Right cardiac atrium (tissue), 5 donors: Measurements from ENCODE around the gene MFSD6. TPM values are rescaled to one million over a fixed set of nuclear protein-coding genes. Genes with fewer than 3 reads are reported as not detected.

Experiments
- ATAC-seq, 2 donors: fragments of 200-7000 bp; cut with Tn5 transposase; one replicate each; pipeline versions ENCODE4 v1.8.0 to v1.9.1; 2020; ENCODE audit warnings: moderate library complexity in 2 of 2, mild to moderate bottlenecking in 1 of 2
- DNase-seq, 3 donors: peaks; one replicate each; pipeline ENCODE4 v3.0.0-alpha.2; 2020
- H3K27ac ChIP-seq: one replicate; pipeline ENCODE4 v1.5.1; 2013; ENCODE audit warnings: mild to moderate bottlenecking, low read length, control low read depth, moderate library complexity
- H3K27me3 ChIP-seq: one replicate; pipeline ENCODE4 v1.6.1; 2013; ENCODE audit not compliant: control insufficient read depth, insufficient read depth
- H3K4me1 ChIP-seq: one replicate; pipeline ENCODE4 v1.6.1; 2013; ENCODE audit warnings: low read length; ENCODE audit not compliant: control insufficient read depth, insufficient read depth
- H3K4me3 ChIP-seq: one replicate; pipeline ENCODE4 v1.5.1; 2013; ENCODE audit warnings: low read length, control low read depth
- H3K9me3 ChIP-seq: one replicate; pipeline ENCODE4 v1.6.1; 2013; ENCODE audit warnings: low read length; ENCODE audit not compliant: control insufficient read depth
- WGBS: extraction: QIAGEN DNeasy Blood & Tissue Kit; methylation state at CpG from one replicate; pipeline ENCODE4 v1.1.7; 2013; 5-methylcytosine and 5-hydroxymethylcytosine counted together
- intact Hi-C, 4 donors: fragments of 100-400 bp; cut with DNase I; formaldehyde crosslinking; loops; one replicate each; pipeline versions ENCODE4 v1.11.0 to v1.14.0; 2022 to 2023
- polyA plus RNA-seq: library from polyadenylated mRNA; stranded (reverse); fragments of 200-250 nt; gene quantifications from one replicate; pipeline ENCODE4 v1.2.3, GENCODE V29; 2013
- total RNA-seq, 4 donors: library from RNA; stranded (reverse); fragmentation: NEBNext Ultra II Directional; extraction: Animal tissue kit (Norgen Biotek cat#: 25700); gene quantifications; one replicate each; pipeline ENCODE4 v1.2.1, GENCODE V29; 2021
- donor health status: healthy with polysubstance abuse.
- donor health status: DM: no; HTN: yes; CAD: no.
- donor health status: DM: no; HTN: no; CAD: no.
- donor health status: DM: no; HTN: yes; CAD: no; lungs with severe emphysema.
- donor health status: DM: yes; HTN: yes; CAD: no.

MFSD6 gene
- total and polyA plus RNA-seq, 5 donors, result 14.7 to 32.7 (median 30.0) TPM

- ATAC-seq (peak in 1 of 2 donors; percentile 1), DNase-seq (peak in 2 of 3 donors; percentile 14 to 63)
- Histone ChIP-seq H3K9me3 (no peaks in the 10 kb centered on the region), H3K27me3 (no peaks in the 10 kb centered on the region), H3K4me3 (peak overlapping the region; percentile 60), H3K4me1 (peaks cover 6% of the 10 kb centered on the region), H3K27ac (peak overlapping the region; percentile 75)
- intact Hi-C loops, result loop anchor here in 3 of 4 donors (5.0 to 10.0 kb wide), 3 partner anchors 104 to 121 kb away; partner anchors contain the start of gene NAB1 (in 1 of the 3)
- 51% methylated on average over 10 of the region's 10 CpGs for WGBS
These were observed 125.2 kb downstream of the MFSD6 start for GRCh38 chr2:190533175-190533967.

- intact Hi-C loops, result loop anchor here in 3 of 4 donors (5.0 to 10.0 kb wide), 3 partner anchors 103 to 121 kb away; partner anchors contain the start of gene NAB1 (in 1 of the 3)
- DNase-seq (peak in 1 of 3 donors; percentile 66), ATAC-seq (peak; percentile 4 to 12)
- H3K27ac ChIP-seq, result peak overlapping the region; percentile 75
- no peaks in the 10 kb centered on the region for H3K27me3 ChIP-seq
- H3K9me3 ChIP-seq, result no peaks in the 10 kb centered on the region
- peak overlapping the region; percentile 60 for H3K4me3 ChIP-seq
- 3% methylated on average over 13 of the region's 13 CpGs for WGBS
- H3K4me1 ChIP-seq, result peaks cover 6% of the 10 kb centered on the region
These were observed 125.8 kb downstream of the MFSD6 start for GRCh38 chr2:190533968-190534309.

GRCh38 chr2:190534310-190535120 lies 126.4 kb downstream of the MFSD6 start, which contains the start of gene NEMP2:
NEMP2 (minus strand) TSS chr2:190534722; CDS start chr2:190534655, 67 bp downstream.
- Histone ChIP-seq H3K4me3 (peak within 1 kb of the TSS; percentile 60), H3K27ac (peak within 1 kb of the TSS; percentile 75), H3K27me3 (no peaks in the 10 kb centered on the region), H3K9me3 (no peaks in the 10 kb centered on the region), H3K4me1 (peaks cover 6% of the 10 kb centered on the region)
- under 1% methylated on average over 92 of the region's 92 CpGs for WGBS
- intact Hi-C loops, result loop anchor here (5.0 to 10.0 kb wide), 5 partner anchors 38 to 120 kb away; partner anchors contain the start of gene NAB1 (in 2 of the 4)
- peak; percentile 94 to 95 for ATAC-seq
- DNase-seq, result peak; percentile 88 to 97 (median 96)

GRCh38 chr2:190535121-190535439 lies 126.9 kb downstream of the MFSD6 start:
- intact Hi-C loops, result loop anchor here in 3 of 4 donors (5.0 to 10.0 kb wide), 4 partner anchors 37 to 120 kb away; partner anchors contain the start of gene NAB1 (in 2 of the 3)
- Histone ChIP-seq H3K9me3 (no peaks in the 10 kb centered on the region), H3K4me1 (peaks cover 6% of the 10 kb centered on the region), H3K4me3 (peak overlapping the region; percentile 60), H3K27me3 (no peaks in the 10 kb centered on the region), H3K27ac (peak overlapping the region; percentile 75)
- DNase-seq, result no peak
- WGBS, result 2% methylated on average over 7 of the region's 7 CpGs
- ATAC-seq, result no peak

GRCh38 chr2:190535586-190535985 lies 127.4 kb downstream of the MFSD6 start:
- peak overlapping the region; percentile 60 for H3K4me3 ChIP-seq
- H3K9me3 ChIP-seq, result peaks cover 2% of the 10 kb centered on the region
- DNase-seq (no peak), ATAC-seq (no peak)
- no peaks in the 10 kb centered on the region for H3K27me3 ChIP-seq
- no peak overlapping the region for H3K27ac ChIP-seq
- intact Hi-C loops, result loop anchor here in 3 of 4 donors (5.0 to 10.0 kb wide), 4 partner anchors 37 to 119 kb away; partner anchors contain the start of gene NAB1 (in 2 of the 3)
- peaks cover 1% of the 10 kb centered on the region for H3K4me1 ChIP-seq
- 39% methylated on average over 1 of the region's 1 CpG for WGBS

GRCh38 chr2:190537765-190538164 lies 129.6 kb downstream of the MFSD6 start:
- Histone ChIP-seq H3K4me1 (no peaks in the 10 kb centered on the region), H3K27me3 (no peaks in the 10 kb centered on the region), H3K9me3 (peaks cover 2% of the 10 kb centered on the region), H3K27ac (no peak overlapping the region), H3K4me3 (no peak overlapping the region)
- ATAC-seq (no peak), DNase-seq (no peak)
- intact Hi-C loops, result loop anchor here in 3 of 4 donors (5.0 to 10.0 kb wide), 4 partner anchors 35 to 117 kb away; partner anchors contain the start of gene NAB1 (in 2 of the 3)
- 93% methylated on average over 1 of the region's 1 CpG for WGBS

DNA sequence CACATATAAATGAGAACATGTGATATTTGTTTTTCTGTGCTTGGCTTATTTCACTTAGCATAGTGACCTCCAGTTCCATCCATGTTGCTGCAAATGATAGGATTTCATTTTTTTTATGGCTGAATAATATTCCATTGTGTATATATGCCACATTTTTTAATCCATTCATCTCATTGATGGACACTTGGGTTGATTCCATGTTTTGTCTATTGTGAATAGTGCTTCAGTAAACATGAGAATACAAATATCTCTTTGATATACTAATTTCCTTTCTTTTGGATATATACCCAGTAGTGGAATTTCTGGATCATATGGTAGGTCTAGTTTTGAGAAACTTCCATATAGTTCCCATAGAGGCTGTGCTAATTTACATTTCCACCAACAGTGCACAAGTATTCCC lies 130.0 kb downstream of the MFSD6 start:
- intact Hi-C loops, result loop anchor here in 3 of 4 donors (5.0 to 10.0 kb wide), 4 partner anchors 34 to 117 kb away; partner anchors contain the start of gene NAB1 (in 2 of the 3)
- H3K9me3 ChIP-seq, result peaks cover 2% of the 10 kb centered on the region
- H3K4me3 ChIP-seq, result no peak overlapping the region
- no peaks in the 10 kb centered on the region for H3K27me3 ChIP-seq
- no peak overlapping the region for H3K27ac ChIP-seq
- peaks cover 2% of the 10 kb centered on the region for H3K4me1 ChIP-seq
- ATAC-seq (no peak), DNase-seq (no peak)

DNA sequence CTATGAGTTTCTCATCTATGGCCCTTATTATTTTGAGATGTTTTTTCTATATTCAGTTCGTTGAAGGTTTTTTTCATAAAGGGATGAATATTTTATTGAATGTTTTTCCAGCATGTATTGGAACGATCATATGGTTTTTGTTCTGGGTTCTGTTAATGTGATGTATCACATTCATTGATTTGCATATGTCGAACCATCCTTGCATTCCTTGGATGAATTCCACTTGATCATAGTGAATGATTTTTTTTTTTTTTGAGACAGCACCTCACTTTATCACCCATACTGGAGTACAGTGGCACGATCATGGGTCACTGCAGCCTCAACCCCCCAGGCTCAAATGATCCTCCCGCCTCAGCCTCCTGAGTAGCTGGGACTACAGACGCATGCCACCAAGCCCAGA lies 131.9 kb downstream of the MFSD6 start:
- Histone ChIP-seq H3K27ac (no peak overlapping the region), H3K9me3 (peaks cover 2% of the 10 kb centered on the region), H3K4me3 (no peak overlapping the region), H3K27me3 (no peaks in the 10 kb centered on the region), H3K4me1 (peaks cover 2% of the 10 kb centered on the region)
- intact Hi-C loops, result no loop called here
- ATAC-seq (no peak), DNase-seq (no peak)
- WGBS, result 95% methylated on average over 6 of the region's 6 CpGs

DNA sequence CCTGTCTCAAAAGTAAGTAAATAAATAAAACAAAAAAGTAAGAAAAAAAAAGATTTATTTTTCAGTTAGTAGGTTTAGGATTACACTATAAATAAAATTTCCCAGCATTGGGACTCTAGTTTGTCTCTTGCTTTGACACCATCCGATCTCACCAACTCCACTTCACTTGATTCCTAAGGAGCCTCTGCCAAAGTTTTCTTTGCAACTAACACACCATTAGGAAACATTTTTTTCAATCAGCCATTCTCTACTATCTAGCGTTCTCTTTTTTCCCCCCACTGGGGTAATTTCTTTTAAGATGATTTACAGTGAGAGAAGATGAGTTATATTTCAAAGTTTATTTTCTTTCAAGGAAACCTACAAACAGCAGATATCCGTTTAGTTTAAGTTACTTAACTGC lies 136.9 kb downstream of the MFSD6 start:
- Histone ChIP-seq H3K4me3 (peak overlapping the region; percentile 42), H3K27ac (no peak overlapping the region), H3K4me1 (peaks cover 2% of the 10 kb centered on the region), H3K9me3 (peaks cover 2% of the 10 kb centered on the region), H3K27me3 (no peaks in the 10 kb centered on the region)
- ATAC-seq (peak; percentile 56 to 68), DNase-seq (no peak)
- intact Hi-C loops, result no loop called here
- 35% methylated on average over 3 of the region's 3 CpGs for WGBS

- WGBS, result 61% methylated on average over 5 of the region's 5 CpGs
- Histone ChIP-seq H3K27ac (no peak overlapping the region), H3K9me3 (no peaks in the 10 kb centered on the region), H3K27me3 (no peaks in the 10 kb centered on the region), H3K4me1 (peaks cover 2% of the 10 kb centered on the region), H3K4me3 (peak overlapping the region; percentile 42)
- ATAC-seq (peak in 1 of 2 donors; percentile 59), DNase-seq (no peak)
- intact Hi-C loops, result no loop called here
These were observed 137.6 kb downstream of the MFSD6 start for GRCh38 chr2:190545555-190546385.
